ENCODE measurements around the gene ARPC1A.

The ARPC1A gene

DNA sequence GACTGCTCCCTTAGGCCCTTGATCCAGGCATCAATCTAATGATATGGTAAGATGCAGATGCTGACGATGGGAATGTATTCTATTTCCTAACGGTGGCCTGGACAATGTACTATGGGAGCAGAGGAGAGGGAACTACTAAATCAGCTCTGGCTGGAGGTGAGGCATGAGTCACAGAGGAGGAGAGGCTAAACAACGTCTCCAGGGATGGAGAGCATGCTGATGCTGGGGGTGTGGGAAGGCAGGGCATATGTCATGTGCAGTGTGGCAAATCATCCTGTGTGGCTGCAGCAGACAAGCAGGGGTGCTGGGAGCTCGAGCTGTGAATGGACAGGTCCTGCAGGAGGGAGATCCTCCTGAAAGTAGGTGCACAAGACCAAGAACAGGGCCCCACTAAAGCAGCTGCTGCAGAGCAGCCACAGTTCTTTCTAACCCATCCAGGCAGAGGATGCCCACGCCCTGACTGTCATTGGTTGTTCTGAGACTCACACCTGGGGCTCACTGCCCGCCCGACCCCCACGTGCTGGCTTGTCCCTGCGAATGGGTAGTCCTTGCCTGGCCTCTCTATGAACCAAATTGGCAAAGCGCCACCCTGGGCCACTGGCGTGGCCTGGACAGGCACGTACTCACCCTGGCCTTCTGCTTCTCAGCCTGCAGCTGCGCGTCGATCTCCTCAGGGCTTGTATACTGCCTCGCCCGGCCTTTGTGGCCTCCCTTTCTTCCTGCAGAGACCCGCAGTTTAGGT lies 78.7 kb downstream of the ARPC1A start:
- TF ChIP-seq ZFX (IDR thresholded peaks at IDR 0.05), result no peak
- TF ChIP-seq CTCF (conservative IDR thresholded peaks at IDR 0.05), result no peak
- no peak overlapping the region for H3K27ac ChIP-seq

- TF ChIP-seq CTCF (conservative IDR thresholded peaks at IDR 0.05) (no peak), ZFX (IDR thresholded peaks at IDR 0.05) (no peak)
- H3K27ac ChIP-seq, result no peak overlapping the region
These were observed 79.3 kb downstream of the ARPC1A start for GRCh38 chr7:99404977-99405320.

GRCh38 chr7:99406557-99406956 lies 80.9 kb downstream of the ARPC1A start:
- H3K27ac ChIP-seq, result no peak overlapping the region
- TF ChIP-seq CTCF (conservative IDR thresholded peaks at IDR 0.05), result no peak
- TF ChIP-seq ZFX (IDR thresholded peaks at IDR 0.05), result no peak

DNA sequence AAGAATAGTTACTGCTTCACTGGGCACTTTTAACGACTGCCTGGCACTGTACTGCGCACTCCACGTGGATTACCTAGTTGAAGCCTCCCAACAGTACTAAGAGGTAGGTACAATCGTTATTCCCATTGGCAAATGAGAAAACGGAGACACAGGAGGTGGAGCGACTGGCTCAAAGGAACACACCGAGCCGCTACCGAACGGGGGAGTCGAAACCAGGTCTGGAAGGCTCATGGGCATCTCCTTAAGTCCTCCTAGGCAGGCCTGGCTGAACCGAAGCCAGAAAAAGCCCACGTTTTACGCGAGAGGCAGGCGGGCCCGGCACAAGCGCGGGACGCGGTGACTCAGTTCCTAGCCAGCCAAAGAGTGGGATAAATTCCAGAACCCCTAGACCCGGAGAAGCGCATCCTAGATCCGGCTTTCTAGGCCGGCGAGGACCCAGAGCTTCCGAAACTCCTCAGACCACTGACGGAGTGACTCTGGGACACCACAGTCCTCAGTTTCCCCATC lies 82.2 kb downstream of the ARPC1A start:
- TF ChIP-seq CTCF (conservative IDR thresholded peaks at IDR 0.05) (no peak), ZFX (IDR thresholded peaks at IDR 0.05) (no peak)
- H3K27ac ChIP-seq, result peak overlapping the region; percentile 98

DNA sequence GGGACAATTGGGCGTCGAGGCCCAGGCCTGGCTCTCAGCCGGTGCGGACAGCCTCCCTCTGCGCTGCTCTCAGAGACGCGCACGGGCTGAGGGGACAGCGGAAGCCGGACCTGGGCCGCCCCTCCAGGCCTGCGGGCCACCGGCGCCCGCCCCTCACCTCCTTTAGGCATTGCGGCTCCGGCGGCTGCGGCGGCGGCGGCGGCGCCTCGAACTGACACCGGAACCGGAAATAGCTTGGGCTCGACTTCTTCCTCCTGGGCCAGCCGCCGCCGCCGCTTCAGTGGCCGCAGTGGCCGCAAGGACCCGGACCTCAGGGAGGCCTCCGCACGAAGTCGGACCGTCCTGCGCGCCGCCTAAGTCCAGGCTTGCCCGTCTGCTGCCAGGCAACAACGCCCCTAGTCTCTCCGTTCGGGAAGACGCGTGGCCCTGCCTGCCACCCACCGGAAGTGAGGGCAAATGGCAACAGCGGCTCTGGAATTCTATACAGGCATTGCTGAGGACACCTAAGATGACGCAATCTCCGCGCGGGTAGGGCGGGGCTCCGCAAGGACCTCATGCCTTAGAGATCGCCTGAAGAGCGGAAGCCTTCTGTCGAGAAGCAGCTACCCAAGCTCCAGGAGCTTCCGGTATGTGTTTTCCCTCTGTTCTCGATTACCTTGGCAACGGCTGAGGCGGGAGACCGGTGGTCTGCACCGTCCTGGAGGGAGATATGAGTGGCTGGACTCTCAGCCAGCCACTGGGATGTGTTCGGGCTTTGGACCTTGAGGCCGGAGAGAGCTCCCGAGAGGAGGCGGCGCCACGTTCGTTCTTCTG lies 82.9 kb downstream of the ARPC1A start, which contains the start of the genes BUD31 and PDAP1:
BUD31 (plus strand) TSS at position 591 of the 813 bp plus-strand sequence. CDS start 2,124 bp downstream, outside the sequence.
PDAP1 (minus strand) TSS at position 219 of the 813 bp plus-strand sequence; CDS start at position 170, 49 bp downstream.
- no peak for TF ChIP-seq CTCF (conservative IDR thresholded peaks at IDR 0.05)
- TF ChIP-seq ZFX (IDR thresholded peaks at IDR 0.05), result peak; percentile 90; the same call in 1 of the 2 replicates
- peak within 1 kb of the TSS; percentile 98 for H3K27ac ChIP-seq

GRCh38 chr7:99409192-99409572 lies 83.5 kb downstream of the ARPC1A start:
- TF ChIP-seq CTCF (conservative IDR thresholded peaks at IDR 0.05), result no peak
- H3K27ac ChIP-seq, result peak overlapping the region; percentile 98

- peak overlapping the region; percentile 98; the same call in 1 of the 2 replicates for H3K27ac ChIP-seq
- TF ChIP-seq ZFX (IDR thresholded peaks at IDR 0.05), result no peak
- TF ChIP-seq CTCF (conservative IDR thresholded peaks at IDR 0.05), result no peak
These were observed 84.1 kb downstream of the ARPC1A start for GRCh38 chr7:99409806-99410205.
